GM19025 (cell line): Measurements from ENCODE around the gene LRRC8B.
"Not testable (repeated sequence)": the region's sequence is repeated elsewhere in the genome, so short reads cannot be mapped to it uniquely, and the experiment has no call there.

Source experiments
- ATAC-seq: cut with Tn5 transposase; IDR thresholded peaks from one replicate; pipeline ENCODE4 v1.9.1; 2021; ENCODE audit warnings: mild to moderate bottlenecking, low read depth, moderate library complexity; ENCODE audit not compliant: unreplicated experiment

Gene LRRC8B

GRCh38 chr1:89629600-89629999 is 105.0 kb downstream of the LRRC8B start:
- ATAC-seq: not testable (repeated sequence)

DNA sequence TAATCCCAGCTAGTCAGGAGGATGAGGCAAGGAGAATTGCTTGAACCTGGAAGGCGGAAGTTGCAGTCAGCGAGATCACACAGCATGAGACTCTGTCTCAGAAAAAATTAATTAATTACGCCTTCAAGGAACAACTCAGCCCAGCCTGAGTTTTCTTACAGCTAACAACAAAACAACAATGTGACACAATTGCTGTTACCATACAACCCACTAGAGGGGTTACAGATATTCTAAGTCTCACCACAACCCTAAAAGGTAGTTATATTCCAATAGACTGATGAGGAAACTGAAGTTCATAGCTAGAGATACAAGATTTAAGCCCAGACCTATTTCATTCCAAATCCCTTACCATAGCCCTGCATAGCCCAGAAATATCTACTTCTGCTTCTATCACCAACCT is 105.4 kb downstream of the LRRC8B start:
- no peak for ATAC-seq

DNA sequence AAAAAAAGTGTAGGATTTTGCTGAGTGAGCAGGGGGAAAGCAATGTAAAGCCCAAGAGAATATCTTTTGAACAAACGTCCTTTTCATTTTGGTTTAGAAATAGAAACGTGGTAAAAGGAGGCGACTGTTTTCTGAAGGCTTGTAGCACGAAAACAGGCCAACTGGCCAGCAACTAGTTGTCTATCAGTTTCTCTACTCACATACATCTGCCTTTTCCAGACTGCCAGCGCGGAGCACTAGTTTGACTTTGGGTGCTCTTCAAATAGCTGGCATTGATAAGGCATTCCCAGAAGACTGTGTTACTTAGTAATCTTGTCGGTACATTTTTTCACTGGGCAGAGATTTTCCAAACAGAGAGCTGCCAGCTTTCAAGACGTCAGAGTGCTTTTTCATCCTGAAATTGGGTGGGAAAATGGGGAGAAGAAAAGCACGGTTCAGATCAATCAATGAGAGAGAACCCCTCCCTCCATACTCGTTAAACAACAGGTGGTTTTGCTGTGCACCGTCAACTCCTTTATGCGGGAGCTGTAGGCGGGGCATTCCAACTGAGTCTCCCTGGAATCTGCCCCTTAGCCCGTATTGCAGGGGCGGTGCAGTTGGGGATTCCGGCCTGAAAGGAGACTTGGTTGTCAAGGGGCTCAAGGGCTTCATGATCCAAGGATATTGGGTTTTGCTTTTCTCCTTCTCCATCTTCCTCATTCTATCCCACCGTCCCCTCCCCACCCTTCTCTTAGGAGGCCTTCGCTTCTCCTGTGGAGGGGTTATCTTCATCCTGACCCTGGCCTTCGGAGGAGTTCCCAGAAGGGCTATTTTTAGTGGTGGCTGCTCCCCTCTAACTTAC is 107.4 kb downstream of the LRRC8B start:
- no peak for ATAC-seq

DNA sequence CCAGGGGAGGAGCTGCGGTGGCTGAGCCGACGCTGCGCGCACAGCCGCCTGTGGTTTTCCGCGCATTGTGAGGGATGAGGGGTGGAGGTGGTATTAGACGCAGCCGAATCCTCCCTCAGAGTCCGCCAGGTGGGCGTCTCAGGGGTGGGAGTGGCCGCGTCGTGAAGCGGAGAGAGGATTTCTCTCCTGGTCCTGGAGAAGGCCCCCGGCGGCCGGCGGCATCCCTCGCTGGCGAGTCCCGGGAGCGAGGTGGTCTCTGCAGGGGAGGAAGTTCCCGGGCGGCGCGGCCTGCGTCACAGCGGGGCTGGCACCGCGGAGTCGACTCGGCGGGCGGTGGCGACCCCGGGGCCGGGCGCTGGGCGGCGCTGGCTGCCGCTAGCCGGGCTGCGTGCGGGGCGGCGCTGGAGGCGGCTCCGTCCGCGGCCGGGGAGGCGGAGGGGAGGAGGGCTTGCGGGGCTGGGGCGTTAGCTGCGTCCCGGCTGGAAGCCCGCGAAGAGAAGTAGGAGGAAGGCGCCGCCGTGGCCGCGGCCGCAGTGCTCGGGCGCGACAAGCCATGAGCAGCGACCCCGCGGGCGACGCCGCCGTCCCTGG is 108.1 kb downstream of the LRRC8B start, which contains the start of gene LRRC8C:
TSS of gene LRRC8C (plus strand) at position 464 of the 591 bp plus-strand sequence. CDS start 53,354 bp downstream, outside the sequence.
- ATAC-seq: peak; percentile 90

GRCh38 chr1:89633248-89633799 is 108.7 kb downstream of the LRRC8B start:
- ATAC-seq: peak; percentile 36

DNA sequence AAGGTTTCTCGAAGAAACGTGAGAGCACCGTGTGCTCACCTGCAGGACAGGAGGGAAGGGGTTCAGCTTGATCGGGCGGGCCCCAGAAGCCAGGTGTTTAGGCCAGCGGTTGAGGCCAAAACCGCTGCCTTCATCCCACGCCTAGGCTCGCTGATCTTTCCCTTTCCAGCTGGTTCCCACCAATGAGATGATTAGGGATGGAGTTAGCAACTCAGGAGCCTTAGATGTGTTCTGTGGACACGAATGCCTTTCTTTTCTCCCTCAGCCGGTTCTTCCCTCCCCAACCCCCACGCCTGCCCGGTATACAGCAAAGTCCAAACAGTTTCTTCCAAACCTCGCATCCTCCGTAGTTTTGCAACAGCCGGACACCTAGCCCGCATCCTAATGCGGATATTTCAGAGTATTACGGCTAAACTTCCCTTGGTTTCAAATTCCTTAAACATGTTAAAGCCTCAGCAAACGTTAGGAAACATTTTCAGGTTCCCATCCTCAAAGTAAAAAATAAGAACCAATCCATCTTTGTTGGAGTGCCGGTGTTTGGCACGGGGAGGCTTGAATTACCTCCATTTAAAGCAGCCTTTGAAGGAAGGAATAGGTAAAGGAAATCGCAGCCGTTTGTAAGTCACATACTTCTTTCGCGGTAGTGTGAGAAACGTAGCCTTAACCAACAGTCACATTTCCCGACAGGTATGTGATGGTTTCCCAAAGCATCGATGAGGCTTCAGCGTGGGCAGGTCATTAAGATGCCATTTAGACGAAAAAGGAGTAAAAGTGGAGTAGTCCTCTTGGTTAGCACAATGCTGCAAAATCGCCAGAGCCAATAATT is 109.4 kb downstream of the LRRC8B start:
- ATAC-seq: no peak

GRCh38 chr1:89635825-89636815 is 111.5 kb downstream of the LRRC8B start:
- ATAC-seq: no peak

GRCh38 chr1:89637496-89637895 is 112.9 kb downstream of the LRRC8B start:
- ATAC-seq: no peak

DNA sequence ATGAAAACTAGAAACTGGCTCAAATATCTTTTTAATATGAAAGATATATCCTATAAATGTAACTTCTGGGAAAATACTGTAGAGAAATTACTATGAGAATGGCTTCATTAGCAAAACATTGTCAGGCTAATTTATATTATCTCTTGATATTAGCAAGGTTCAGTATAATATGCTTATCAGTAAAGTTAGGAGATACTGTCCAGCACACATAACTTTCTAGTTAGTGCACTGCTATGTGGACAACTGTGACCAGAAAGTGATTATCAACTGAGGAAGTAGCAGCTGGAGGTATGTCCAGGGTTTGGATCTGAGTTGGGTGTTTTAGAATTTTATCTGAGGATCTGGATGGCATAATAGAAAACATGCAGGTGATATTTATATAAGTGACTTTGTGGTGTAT is 115.8 kb downstream of the LRRC8B start:
- ATAC-seq: no peak

GRCh38 chr1:89641781-89642180 is 117.2 kb downstream of the LRRC8B start:
- ATAC-seq: no peak

DNA sequence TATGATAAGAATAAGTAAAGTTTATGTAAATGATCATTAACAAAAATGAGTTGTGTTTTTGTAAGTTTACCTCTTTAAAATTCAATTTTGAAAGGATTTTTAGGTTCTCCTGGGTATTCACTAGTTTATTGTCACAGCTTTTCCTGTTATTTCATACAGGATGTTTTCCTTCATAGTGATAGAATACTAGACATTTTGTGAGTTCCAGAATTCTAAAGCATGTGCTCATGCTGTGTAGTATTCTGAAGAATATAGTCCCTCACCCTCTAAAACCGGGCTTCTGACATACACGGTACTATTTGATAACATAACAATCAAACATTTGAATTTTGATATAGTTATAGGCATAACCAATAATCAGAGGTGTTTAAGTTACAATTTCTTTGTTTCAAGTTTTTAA is 118.9 kb downstream of the LRRC8B start:
- ATAC-seq: no peak

GRCh38 chr1:89644119-89644814 is 119.6 kb downstream of the LRRC8B start:
- no peak for ATAC-seq

GRCh38 chr1:89646259-89646658 is 121.6 kb downstream of the LRRC8B start:
- ATAC-seq: no peak
